HL-60 (cell line): ENCODE measurements around the gene SIRT1.
"Not testable (repeated sequence)": the region's sequence is repeated elsewhere in the genome, so short reads cannot be mapped to it uniquely, and the experiment has no call there.

Experiments
- DNase-seq, 2 experiments: peaks; one replicate each; pipeline ENCODE4 v3.0.0-alpha.2; 2010 to 2020; ENCODE audit warnings: low read depth in 1 of 2, low spot score in 1 of 2
- H3K27ac ChIP-seq: fragments of 250-450 bp; sonication (Bioruptor Pico); replicated peaks from 2 replicates; pipeline ENCODE4 v1.5.1; 2020; ENCODE audit warnings: mild to moderate bottlenecking, moderate library complexity
- H3K27me3 ChIP-seq: fragments of 250-450 bp; sonication (Bioruptor Pico); 2 replicates; pipeline ENCODE4 v1.5.1; 2021; ENCODE audit warnings: mild to moderate bottlenecking, moderate library complexity; ENCODE audit not compliant: insufficient read depth, poor library complexity, severe bottlenecking
- H3K4me3 ChIP-seq: replicated peaks from 2 replicates; pipeline ENCODE4 v1.5.1; 2011; ENCODE audit warnings: mild to moderate bottlenecking, control low read depth, low read length; ENCODE audit not compliant: insufficient read depth
- GABPA ChIP-seq: IDR thresholded peaks from 2 replicates; pipeline ENCODE4 v1.6.1; 2012; ENCODE audit warnings: low read depth
- POLR2AphosphoS5 ChIP-seq: IDR thresholded peaks from 2 replicates; pipeline ENCODE4 v1.6.1; 2012; ENCODE audit warnings: low read depth
- SPI1 ChIP-seq: IDR thresholded peaks from 2 replicates; pipeline ENCODE4 v1.6.1; 2012; ENCODE audit warnings: low read depth, mild to moderate bottlenecking, borderline replicate concordance
- long read RNA-seq: library from polyadenylated mRNA; unstranded; transcript quantifications from one replicate; pipeline ENCODE4 v2.0.0, GENCODE V29; 2020
- TF ChIP-seq, protein P1 (sequence below): IDR thresholded peaks from 2 replicates; pipeline ENCODE4 v1.6.1; 2012; ENCODE audit warnings: low read depth; ENCODE audit not compliant: insufficient replicate concordance
- TF ChIP-seq, protein P2 (sequence below): IDR thresholded peaks from one replicate; pipeline ENCODE4 v1.5.1; 2011; ENCODE audit warnings: low read length, control low read depth, inconsistent platforms; ENCODE audit not compliant: insufficient read depth

The SIRT1 gene
- long read RNA-seq, partial matches to known transcripts: 1 of 23 reads
- long read RNA-seq, other reads (novel, unspliced or antisense): 22 of 23 reads

DNA sequence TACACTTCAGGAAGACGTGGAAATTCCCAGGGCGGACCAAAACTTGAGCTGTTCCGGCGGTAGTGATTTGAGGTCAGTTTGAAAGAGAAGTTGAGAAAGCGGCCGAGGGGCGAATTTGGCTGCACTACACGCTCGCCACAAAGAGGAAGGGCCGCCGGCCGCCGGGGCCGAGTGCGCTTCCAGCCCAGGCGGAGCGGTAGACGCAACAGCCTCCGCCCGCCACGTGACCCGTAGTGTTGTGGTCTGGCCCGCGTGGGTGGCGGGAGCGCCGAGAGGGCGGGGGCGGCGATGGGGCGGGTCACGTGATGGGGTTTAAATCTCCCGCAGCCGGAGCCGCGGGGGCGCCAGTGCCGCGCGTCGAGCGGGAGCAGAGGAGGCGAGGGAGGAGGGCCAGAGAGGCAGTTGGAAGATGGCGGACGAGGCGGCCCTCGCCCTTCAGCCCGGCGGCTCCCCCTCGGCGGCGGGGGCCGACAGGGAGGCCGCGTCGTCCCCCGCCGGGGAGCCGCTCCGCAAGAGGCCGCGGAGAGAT is at the start of gene SIRT1:
Gene SIRT1 (plus strand): TSS at position 344 of the 529 bp plus-strand sequence. CDS start 66 bp downstream, at position 410.
- Histone ChIP-seq H3K27me3 (no peaks in the 10 kb centered on the region), H3K4me3 (peak within 1 kb of the TSS; percentile 63), H3K27ac (peak within 1 kb of the TSS; percentile 70)
- TF ChIP-seq, protein P1, sequence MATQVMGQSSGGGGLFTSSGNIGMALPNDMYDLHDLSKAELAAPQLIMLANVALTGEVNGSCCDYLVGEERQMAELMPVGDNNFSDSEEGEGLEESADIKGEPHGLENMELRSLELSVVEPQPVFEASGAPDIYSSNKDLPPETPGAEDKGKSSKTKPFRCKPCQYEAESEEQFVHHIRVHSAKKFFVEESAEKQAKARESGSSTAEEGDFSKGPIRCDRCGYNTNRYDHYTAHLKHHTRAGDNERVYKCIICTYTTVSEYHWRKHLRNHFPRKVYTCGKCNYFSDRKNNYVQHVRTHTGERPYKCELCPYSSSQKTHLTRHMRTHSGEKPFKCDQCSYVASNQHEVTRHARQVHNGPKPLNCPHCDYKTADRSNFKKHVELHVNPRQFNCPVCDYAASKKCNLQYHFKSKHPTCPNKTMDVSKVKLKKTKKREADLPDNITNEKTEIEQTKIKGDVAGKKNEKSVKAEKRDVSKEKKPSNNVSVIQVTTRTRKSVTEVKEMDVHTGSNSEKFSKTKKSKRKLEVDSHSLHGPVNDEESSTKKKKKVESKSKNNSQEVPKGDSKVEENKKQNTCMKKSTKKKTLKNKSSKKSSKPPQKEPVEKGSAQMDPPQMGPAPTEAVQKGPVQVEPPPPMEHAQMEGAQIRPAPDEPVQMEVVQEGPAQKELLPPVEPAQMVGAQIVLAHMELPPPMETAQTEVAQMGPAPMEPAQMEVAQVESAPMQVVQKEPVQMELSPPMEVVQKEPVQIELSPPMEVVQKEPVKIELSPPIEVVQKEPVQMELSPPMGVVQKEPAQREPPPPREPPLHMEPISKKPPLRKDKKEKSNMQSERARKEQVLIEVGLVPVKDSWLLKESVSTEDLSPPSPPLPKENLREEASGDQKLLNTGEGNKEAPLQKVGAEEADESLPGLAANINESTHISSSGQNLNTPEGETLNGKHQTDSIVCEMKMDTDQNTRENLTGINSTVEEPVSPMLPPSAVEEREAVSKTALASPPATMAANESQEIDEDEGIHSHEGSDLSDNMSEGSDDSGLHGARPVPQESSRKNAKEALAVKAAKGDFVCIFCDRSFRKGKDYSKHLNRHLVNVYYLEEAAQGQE: no peak
- TF ChIP-seq, protein P2, sequence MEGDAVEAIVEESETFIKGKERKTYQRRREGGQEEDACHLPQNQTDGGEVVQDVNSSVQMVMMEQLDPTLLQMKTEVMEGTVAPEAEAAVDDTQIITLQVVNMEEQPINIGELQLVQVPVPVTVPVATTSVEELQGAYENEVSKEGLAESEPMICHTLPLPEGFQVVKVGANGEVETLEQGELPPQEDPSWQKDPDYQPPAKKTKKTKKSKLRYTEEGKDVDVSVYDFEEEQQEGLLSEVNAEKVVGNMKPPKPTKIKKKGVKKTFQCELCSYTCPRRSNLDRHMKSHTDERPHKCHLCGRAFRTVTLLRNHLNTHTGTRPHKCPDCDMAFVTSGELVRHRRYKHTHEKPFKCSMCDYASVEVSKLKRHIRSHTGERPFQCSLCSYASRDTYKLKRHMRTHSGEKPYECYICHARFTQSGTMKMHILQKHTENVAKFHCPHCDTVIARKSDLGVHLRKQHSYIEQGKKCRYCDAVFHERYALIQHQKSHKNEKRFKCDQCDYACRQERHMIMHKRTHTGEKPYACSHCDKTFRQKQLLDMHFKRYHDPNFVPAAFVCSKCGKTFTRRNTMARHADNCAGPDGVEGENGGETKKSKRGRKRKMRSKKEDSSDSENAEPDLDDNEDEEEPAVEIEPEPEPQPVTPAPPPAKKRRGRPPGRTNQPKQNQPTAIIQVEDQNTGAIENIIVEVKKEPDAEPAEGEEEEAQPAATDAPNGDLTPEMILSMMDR: no peak
- peak; percentile 92 for TF ChIP-seq POLR2AphosphoS5
- no peak for TF ChIP-seq SPI1
- DNase-seq: peak; percentile 87 to 97

DNA sequence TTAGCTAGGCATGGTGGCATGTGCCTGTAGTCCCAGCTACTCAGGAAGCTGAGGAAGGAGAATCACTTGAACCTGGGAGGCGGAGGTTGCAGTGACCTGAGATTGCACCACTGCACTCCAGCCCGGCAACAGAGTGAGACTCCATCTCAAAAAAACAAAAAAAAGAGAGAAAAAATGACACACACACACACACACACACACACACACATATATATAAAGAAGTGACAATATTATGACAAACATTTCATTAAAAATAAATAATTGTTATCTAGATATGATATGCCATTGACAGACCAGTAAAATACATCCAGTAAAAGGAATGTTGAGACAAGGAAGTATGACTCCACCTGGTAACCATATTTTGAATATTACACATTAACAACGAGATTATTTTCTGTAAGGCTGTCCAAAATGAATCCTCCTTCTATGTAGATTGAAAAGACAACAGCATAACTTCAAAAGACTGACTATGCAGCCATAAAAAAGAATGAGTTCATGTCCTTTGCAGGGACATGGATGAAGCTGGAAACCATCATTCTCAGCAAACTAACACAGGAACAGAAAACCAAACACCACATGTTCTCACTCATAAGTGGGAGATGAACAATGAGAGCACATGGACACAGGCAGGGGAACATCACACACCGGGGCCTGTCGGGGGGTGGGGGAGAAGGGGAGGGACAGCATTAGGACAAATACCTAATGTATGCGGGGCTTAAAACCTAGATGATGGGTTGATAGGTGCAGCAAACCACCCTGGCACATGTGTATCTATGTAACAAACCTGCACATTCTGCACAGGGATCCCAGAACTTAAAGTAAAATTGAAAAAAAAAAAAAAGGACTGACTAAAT is 48.7 kb upstream of the SIRT1 start:
- H3K27me3 ChIP-seq: not testable (repeated sequence)
- DNase-seq: peak in 1 of 2 experiments; percentile 21
- peak overlapping the region; percentile 28 for H3K27ac ChIP-seq
- H3K4me3 ChIP-seq: peak overlapping the region; percentile 10

DNA sequence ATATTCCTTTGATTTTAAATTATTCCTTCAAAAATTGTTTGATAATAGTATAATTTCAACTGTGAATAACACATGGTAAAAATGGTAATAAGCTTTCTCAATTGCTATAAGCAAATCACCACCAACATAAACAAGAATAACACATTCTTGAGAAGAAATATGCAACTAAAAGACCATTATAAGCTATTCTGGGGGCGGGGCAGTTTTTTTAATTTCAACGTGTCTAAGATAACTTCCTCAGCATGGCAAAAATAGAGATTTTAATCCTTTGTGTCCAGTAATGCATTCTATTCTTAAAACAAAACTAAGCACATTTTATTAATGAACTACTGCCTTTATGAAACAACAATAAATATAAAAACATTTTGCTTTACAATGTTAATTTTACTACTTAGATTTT is 48.0 kb upstream of the SIRT1 start:
- peak overlapping the region; percentile 8; the same call in 1 of the 2 replicates for H3K27ac ChIP-seq
- DNase-seq: no peak
- H3K4me3 ChIP-seq: peak overlapping the region; percentile 10
- TF ChIP-seq, protein P1: no peak
- TF ChIP-seq, protein P2: no peak
- no peak for TF ChIP-seq GABPA
- no peak for TF ChIP-seq POLR2AphosphoS5
- no peak for TF ChIP-seq SPI1
- no peaks in the 10 kb centered on the region for H3K27me3 ChIP-seq

DNA sequence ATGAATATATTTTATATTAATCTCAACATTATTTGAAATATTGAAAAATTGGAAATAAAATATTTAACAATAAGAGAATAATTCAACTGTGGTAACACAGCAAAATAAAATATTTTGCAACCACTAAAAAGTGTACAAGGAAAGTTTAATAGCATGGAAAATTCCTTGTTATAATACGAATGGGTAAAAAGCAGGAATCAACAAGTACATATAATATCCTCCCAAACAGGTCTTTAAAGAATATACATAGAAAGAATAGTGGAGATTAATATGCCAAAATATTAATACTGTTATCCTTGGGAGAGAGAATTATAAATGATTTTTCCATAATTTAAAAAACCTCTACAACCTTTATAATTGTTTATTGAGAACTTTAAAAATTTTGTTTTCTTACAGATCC is 47.5 kb upstream of the SIRT1 start:
- peak overlapping the region; percentile 7; the same call in 1 of the 2 replicates for H3K27ac ChIP-seq
- TF ChIP-seq SPI1 (no peak), GABPA (no peak), POLR2AphosphoS5 (no peak)
- TF ChIP-seq, protein P1: no peak
- TF ChIP-seq, protein P2: no peak
- H3K4me3 ChIP-seq: peak overlapping the region; percentile 24
- DNase-seq: no peak
- no peaks in the 10 kb centered on the region for H3K27me3 ChIP-seq
